SU-DHL-6 (cell line): ENCODE measurements around the gene DHX35.

Source experiments
- CTCF ChIP-seq: fragments of 200-600 bp; sonication (generic); IDR thresholded peaks from one replicate; pipeline ENCODE4 v1.5.1; 2017; ENCODE audit warnings: antibody characterized with exemption, mild to moderate bottlenecking, low read length, moderate library complexity; ENCODE audit not compliant: insufficient read depth, poor library complexity, severe bottlenecking
- EZH2phosphoT487 ChIP-seq: fragments of 200-600 bp; sonication (generic), shearing (Covaris generic); conservative IDR thresholded peaks from 2 replicates; pipeline ENCODE4 v1.6.1; 2018; ENCODE audit warnings: mild to moderate bottlenecking, antibody characterized with exemption, low read length, moderate library complexity, mixed read lengths

- TF ChIP-seq CTCF (no peak), EZH2phosphoT487 (no peak)
Measured at GRCh38 chr20:39066471-39067242, 104.5 kb downstream of the DHX35 start.
